ENCODE results near the gene TMPRSS12. TPM values are rescaled to one million over a fixed set of nuclear protein-coding genes. Genes with fewer than 3 reads are reported as not detected.
A peak's percentile ranks its signal among the peaks of the same experiment; 100 is the strongest.

The TMPRSS12 gene
- total RNA-seq, 1 experiment from 2014 or later = not detected

DNA sequence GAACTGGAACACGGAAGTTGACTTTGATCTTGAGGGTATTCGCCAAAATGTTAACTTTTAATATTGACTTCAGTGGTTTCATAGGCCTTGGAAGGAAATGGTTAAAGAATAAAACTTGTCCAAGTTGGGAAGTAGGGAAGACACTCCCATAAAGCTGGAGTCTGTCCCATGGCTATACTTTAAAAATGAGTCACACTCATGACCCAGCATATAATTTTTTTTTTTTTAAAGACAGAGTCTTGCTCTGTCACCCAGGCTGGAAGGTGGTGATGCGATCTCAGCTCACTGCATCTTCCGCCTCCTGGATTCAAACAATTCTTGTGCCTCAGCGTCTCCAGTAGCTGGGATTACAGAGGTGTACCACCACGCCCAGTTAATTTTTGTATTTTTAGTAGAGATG lies 19.6 kb downstream of the TMPRSS12 start:
- Histone ChIP-seq H3K9me3 (ENCODE audit: control insufficient read depth in 1 of 2, insufficient read depth in 1 of 2, low read depth in 1 of 2, low read length in 2 of 2) (peaks cover 0 to 3% of the 10 kb centered on the region in 2 experiments; a peak in 1 of 4 replicates), H3K27me3 (ENCODE audit: insufficient read depth, low read length) (no peaks in the 10 kb centered on the region), H3K36me3 (ENCODE audit: control insufficient read depth in 1 of 2, insufficient read depth in 2 of 2, low read length in 2 of 2) (no peaks in the 10 kb centered on the region), H3K4me1 (ENCODE audit: control insufficient read depth in 1 of 2, insufficient read depth in 2 of 2, low read length in 2 of 2) (peaks cover 0 to 7% of the 10 kb centered on the region in 2 experiments; a peak in 1 of 4 replicates), H2AFZ (ENCODE audit: low read depth, low read length, poor library complexity, severe bottlenecking) (peak overlapping the region; percentile 49), H3K79me2 (ENCODE audit: insufficient read depth, low read length) (no peaks in the 10 kb centered on the region), H3K9ac (ENCODE audit: low read length) (no peak overlapping the region), H3K4me3 (replicated peaks in 1 of 2; ENCODE audit: low read depth in 1 of 2, low read length in 2 of 2) (no peak overlapping the region), H3K27ac (ENCODE audit: low read depth, low read length) (no peak overlapping the region), H3K9me2 (ENCODE audit: insufficient read depth) (no peaks in the 10 kb centered on the region), H3K4me2 (ENCODE audit: low read length) (no peak overlapping the region), H4K20me1 (ENCODE audit: insufficient read depth) (no peaks in the 10 kb centered on the region)
- TF ChIP-seq ELF1 (IDR thresholded peaks at IDR 0.05; ENCODE audit: borderline replicate concordance, low read depth) (no peak), POLR2A (IDR thresholded peaks at IDR 0.05; ENCODE audit: borderline replicate concordance, extremely low read depth, insufficient read depth, insufficient read length) (no peak), ZNF274 (IDR thresholded peaks at IDR 0.05; ENCODE audit: low read depth, low read length) (no peak), EZH2 (IDR thresholded peaks at IDR 0.05) (no peak), SRF (IDR thresholded peaks at IDR 0.05; ENCODE audit: low read depth) (no peak), POLR2AphosphoS5 (IDR thresholded peaks at IDR 0.05; ENCODE audit: low read depth, low read length) (no peak), SIN3A (IDR thresholded peaks at IDR 0.05; ENCODE audit: low read depth) (no peak), JUND (IDR thresholded peaks at IDR 0.05) (no peak), RAD21 (IDR thresholded peaks at IDR 0.05; ENCODE audit: low read depth) (no peak), SP1 (IDR thresholded peaks at IDR 0.05; ENCODE audit: low read depth) (no peak), FOSL1 (IDR thresholded peaks at IDR 0.05; ENCODE audit: low read depth) (no peak)
- TF ChIP-seq, protein P1, sequence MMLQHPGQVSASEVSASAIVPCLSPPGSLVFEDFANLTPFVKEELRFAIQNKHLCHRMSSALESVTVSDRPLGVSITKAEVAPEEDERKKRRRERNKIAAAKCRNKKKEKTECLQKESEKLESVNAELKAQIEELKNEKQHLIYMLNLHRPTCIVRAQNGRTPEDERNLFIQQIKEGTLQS (IDR thresholded peaks at IDR 0.05) = no peak
- TF ChIP-seq, protein P2, sequence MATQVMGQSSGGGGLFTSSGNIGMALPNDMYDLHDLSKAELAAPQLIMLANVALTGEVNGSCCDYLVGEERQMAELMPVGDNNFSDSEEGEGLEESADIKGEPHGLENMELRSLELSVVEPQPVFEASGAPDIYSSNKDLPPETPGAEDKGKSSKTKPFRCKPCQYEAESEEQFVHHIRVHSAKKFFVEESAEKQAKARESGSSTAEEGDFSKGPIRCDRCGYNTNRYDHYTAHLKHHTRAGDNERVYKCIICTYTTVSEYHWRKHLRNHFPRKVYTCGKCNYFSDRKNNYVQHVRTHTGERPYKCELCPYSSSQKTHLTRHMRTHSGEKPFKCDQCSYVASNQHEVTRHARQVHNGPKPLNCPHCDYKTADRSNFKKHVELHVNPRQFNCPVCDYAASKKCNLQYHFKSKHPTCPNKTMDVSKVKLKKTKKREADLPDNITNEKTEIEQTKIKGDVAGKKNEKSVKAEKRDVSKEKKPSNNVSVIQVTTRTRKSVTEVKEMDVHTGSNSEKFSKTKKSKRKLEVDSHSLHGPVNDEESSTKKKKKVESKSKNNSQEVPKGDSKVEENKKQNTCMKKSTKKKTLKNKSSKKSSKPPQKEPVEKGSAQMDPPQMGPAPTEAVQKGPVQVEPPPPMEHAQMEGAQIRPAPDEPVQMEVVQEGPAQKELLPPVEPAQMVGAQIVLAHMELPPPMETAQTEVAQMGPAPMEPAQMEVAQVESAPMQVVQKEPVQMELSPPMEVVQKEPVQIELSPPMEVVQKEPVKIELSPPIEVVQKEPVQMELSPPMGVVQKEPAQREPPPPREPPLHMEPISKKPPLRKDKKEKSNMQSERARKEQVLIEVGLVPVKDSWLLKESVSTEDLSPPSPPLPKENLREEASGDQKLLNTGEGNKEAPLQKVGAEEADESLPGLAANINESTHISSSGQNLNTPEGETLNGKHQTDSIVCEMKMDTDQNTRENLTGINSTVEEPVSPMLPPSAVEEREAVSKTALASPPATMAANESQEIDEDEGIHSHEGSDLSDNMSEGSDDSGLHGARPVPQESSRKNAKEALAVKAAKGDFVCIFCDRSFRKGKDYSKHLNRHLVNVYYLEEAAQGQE (IDR thresholded peaks at IDR 0.05; ENCODE audit: low read depth) = no peak
- TF ChIP-seq, protein P3, sequence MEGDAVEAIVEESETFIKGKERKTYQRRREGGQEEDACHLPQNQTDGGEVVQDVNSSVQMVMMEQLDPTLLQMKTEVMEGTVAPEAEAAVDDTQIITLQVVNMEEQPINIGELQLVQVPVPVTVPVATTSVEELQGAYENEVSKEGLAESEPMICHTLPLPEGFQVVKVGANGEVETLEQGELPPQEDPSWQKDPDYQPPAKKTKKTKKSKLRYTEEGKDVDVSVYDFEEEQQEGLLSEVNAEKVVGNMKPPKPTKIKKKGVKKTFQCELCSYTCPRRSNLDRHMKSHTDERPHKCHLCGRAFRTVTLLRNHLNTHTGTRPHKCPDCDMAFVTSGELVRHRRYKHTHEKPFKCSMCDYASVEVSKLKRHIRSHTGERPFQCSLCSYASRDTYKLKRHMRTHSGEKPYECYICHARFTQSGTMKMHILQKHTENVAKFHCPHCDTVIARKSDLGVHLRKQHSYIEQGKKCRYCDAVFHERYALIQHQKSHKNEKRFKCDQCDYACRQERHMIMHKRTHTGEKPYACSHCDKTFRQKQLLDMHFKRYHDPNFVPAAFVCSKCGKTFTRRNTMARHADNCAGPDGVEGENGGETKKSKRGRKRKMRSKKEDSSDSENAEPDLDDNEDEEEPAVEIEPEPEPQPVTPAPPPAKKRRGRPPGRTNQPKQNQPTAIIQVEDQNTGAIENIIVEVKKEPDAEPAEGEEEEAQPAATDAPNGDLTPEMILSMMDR (IDR thresholded peaks at IDR 0.05 in 2 of 3, conservative IDR thresholded peaks at IDR 0.05 in 1 of 3; ENCODE audit: borderline replicate concordance in 1 of 3, insufficient read depth in 1 of 3, low read depth in 2 of 3, low read length in 2 of 3) = no peak
- ChIA-PET CTCF (no interaction called here), POLR2A (no interaction called here), RAD21 (ENCODE audit: low non-redundant PET in 1 of 2, low total read pairs in 2 of 2, uncharacterized antibody in 2 of 2, unreplicated experiment in 2 of 2) (no interaction called here)
- DNase-seq (ENCODE audit: low read depth, low spot score) (no peak), ATAC-seq (no peak)
- BruUV-seq (replicated peaks) = no TSS peak
- intact Hi-C loops (cut with micrococcal nuclease) = no loop called here

Measured in HCT116 (cell line).